ENCODE data around the gene CBX4. TPM values are rescaled to one million over a fixed set of nuclear protein-coding genes. Genes with fewer than 3 reads are reported as not detected.

The CBX4 gene
- total RNA-seq, 1 experiment from 2014 or later = 3.3 TPM

GRCh38 chr17:79835470-79835899 is 3.8 kb downstream of the CBX4 start:
- ChIA-PET POLR2A (interaction anchor here (0.7 to 5.0 kb wide), 10 partner anchors 21 to 163 kb away, joined by 3 to 68 read pairs (median 5); partner anchors contain the start of gene CBX8), CTCF (interaction anchor here (0.6 to 10.3 kb wide), 50 partner anchors 9 to 1559 kb away, joined by 3 to 464 read pairs (median 5); partner anchors contain the start of genes CBX2, CBX8 and GAA)
- peaks cover 89% of the 10 kb centered on the region for H3K27me3 Mint-ChIP-seq (ENCODE audit: low read depth)
- no peaks in the 10 kb centered on the region; the same call in 1 of the 2 replicates for H3K36me3 Mint-ChIP-seq
- peaks cover 39% of the 10 kb centered on the region for H3K4me1 Mint-ChIP-seq
- no peak overlapping the region for H3K27ac Mint-ChIP-seq
- no peaks in the 10 kb centered on the region for H3K9me3 Mint-ChIP-seq
- TF ChIP-seq HMGXB4 (CRISPR knock-in tag; IDR thresholded peaks at IDR 0.05) (0 out of 2 replicates have a peak, but pooled peaks have one; percentile 9), TEAD4 (CRISPR knock-in tag; IDR thresholded peaks at IDR 0.05) (no peak)
- peak; percentile 0 for ATAC-seq
- H3K4me3 Mint-ChIP-seq = peak overlapping the region; percentile 70
- peak; percentile 57 for DNase-seq (ENCODE audit: low spot score)

GRCh38 chr17:79834565-79835469 is 4.4 kb downstream of the CBX4 start:
- peak overlapping the region; percentile 70 for H3K4me3 Mint-ChIP-seq
- peaks cover 89% of the 10 kb centered on the region for H3K27me3 Mint-ChIP-seq (ENCODE audit: low read depth)
- no peak overlapping the region for H3K27ac Mint-ChIP-seq

More at GRCh38 chr17:79834565-79835469, 4.4 kb downstream of the CBX4 start:
- TF ChIP-seq ETV6 (CRISPR knock-in tag; IDR thresholded peaks at IDR 0.05) = 0 out of 2 replicates have a peak, but pooled peaks have one; percentile 38
- peak; percentile 30; the same call in 1 of the 2 replicates for TF ChIP-seq HMGXB4 (CRISPR knock-in tag; IDR thresholded peaks at IDR 0.05)
- no peak for TF ChIP-seq TP53 (CRISPR knock-in tag; IDR thresholded peaks at IDR 0.05)
- TF ChIP-seq ZNF121 (CRISPR knock-in tag; IDR thresholded peaks at IDR 0.05) = peak; percentile 77
- peak; percentile 98 for TF ChIP-seq CTCF (IDR thresholded peaks at IDR 0.05)
- no peak for TF ChIP-seq USF1 (CRISPR knock-in tag; IDR thresholded peaks at IDR 0.05)
- TF ChIP-seq ATF1 (CRISPR knock-in tag; IDR thresholded peaks at IDR 0.05) = no peak
- Mint-ChIP-seq H3K9me3 (no peaks in the 10 kb centered on the region), H3K4me1 (peaks cover 45% of the 10 kb centered on the region), H3K36me3 (no peaks in the 10 kb centered on the region; the same call in 1 of the 2 replicates)
- DNase-seq (ENCODE audit: low spot score) = peak; percentile 88
- peak; percentile 4 for ATAC-seq
- POLR2A ChIA-PET = interaction anchor here (0.8 to 5.0 kb wide), 8 partner anchors 19 to 163 kb away, joined by 3 to 68 read pairs (median 6); partner anchors contain the start of gene CBX8
- CTCF ChIA-PET = interaction anchor here (0.6 to 10.3 kb wide), 46 partner anchors 9 to 371 kb away, joined by 3 to 464 read pairs (median 6); partner anchors contain the start of genes CBX2, CBX8 and GAA

All from WTC11 (cell line).